IMR-90 (cell line): ENCODE measurements around the gene CDH13.

Source experiments
- MXI1 ChIP-seq: IDR thresholded peaks from 2 replicates; pipeline ENCODE4 v1.6.1; 2012; ENCODE audit warnings: low read depth, mild to moderate bottlenecking, low read length, moderate library complexity, borderline replicate concordance
- POLR2A ChIP-seq: IDR thresholded peaks from 2 replicates; pipeline ENCODE4 v1.6.1; 2012; ENCODE audit warnings: mild to moderate bottlenecking, low read depth, low read length
- RFX5 ChIP-seq: IDR thresholded peaks from 2 replicates; pipeline ENCODE4 v1.8.0; 2012; ENCODE audit warnings: low read depth, mild to moderate bottlenecking, low read length, moderate library complexity
- TF ChIP-seq, protein P1 (sequence below): conservative IDR thresholded peaks from 2 replicates; pipeline ENCODE4 v1.5.1; 2012; ENCODE audit warnings: mild to moderate bottlenecking, low read depth, low read length, improper control_type of control experiment

DNA sequence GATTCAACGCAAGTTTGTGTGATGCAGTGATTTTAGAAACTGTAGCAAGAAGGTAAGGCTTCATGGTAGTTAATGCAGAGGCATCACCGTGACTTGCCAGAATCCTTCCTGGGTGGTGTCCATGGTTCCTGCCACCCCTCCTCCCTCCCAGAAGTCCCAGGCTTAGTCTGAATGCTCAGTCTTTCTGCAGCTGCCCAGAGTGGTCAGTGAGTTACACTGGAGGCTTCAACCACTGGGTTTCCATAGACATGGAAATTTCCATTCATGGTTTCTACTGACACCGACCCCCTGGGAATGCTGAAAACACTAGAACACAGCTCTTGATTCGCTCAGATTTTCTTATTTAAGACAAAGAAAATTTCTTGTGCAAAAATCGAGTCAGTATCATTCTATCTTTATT is 1021.6 kb downstream of the CDH13 start:
- TF ChIP-seq, protein P1, sequence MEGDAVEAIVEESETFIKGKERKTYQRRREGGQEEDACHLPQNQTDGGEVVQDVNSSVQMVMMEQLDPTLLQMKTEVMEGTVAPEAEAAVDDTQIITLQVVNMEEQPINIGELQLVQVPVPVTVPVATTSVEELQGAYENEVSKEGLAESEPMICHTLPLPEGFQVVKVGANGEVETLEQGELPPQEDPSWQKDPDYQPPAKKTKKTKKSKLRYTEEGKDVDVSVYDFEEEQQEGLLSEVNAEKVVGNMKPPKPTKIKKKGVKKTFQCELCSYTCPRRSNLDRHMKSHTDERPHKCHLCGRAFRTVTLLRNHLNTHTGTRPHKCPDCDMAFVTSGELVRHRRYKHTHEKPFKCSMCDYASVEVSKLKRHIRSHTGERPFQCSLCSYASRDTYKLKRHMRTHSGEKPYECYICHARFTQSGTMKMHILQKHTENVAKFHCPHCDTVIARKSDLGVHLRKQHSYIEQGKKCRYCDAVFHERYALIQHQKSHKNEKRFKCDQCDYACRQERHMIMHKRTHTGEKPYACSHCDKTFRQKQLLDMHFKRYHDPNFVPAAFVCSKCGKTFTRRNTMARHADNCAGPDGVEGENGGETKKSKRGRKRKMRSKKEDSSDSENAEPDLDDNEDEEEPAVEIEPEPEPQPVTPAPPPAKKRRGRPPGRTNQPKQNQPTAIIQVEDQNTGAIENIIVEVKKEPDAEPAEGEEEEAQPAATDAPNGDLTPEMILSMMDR, result no peak
- TF ChIP-seq POLR2A (no peak), RFX5 (no peak), MXI1 (no peak)
